CD4-positive, alpha-beta T cell treated with Interleukin-10 for 1 hour (primary cell): ENCODE measurements around the gene GPR52.

ENCODE experiments used
- DNase-seq: peaks from one replicate; pipeline ENCODE4 v3.0.0-alpha.2; 2020

The GPR52 gene

GRCh38 chr1:174469052-174469451 is 21.3 kb downstream of the GPR52 start:
- DNase-seq = no peak

GRCh38 chr1:174469687-174470086 is 21.9 kb downstream of the GPR52 start:
- DNase-seq = no peak

GRCh38 chr1:174479281-174479680 is 31.5 kb downstream of the GPR52 start:
- DNase-seq = no peak

- no peak for DNase-seq
These were observed 32.6 kb downstream of the GPR52 start for GRCh38 chr1:174480324-174480723.

- no peak for DNase-seq
These were observed 43.8 kb downstream of the GPR52 start for GRCh38 chr1:174491606-174492005.

GRCh38 chr1:174497478-174497877 is 49.7 kb downstream of the GPR52 start:
- no peak for DNase-seq
